Measurements from ENCODE around the gene UBE4B. TPM values are rescaled to one million over a fixed set of nuclear protein-coding genes. Genes with fewer than 3 reads are reported as not detected.

UBE4B gene
- total RNA-seq, 2 donors from 2014 or later = 62.7 to 73.3 TPM

- no peak overlapping the region for H3K4me3 ChIP-seq (ENCODE audit: low read length)
- H3K9me3 Mint-ChIP-seq = peaks cover 6% of the 10 kb centered on the region
- H3K27me3 ChIP-seq (ENCODE audit: control insufficient read depth, insufficient read depth, low read length, poor library complexity, severe bottlenecking) = no peaks in the 10 kb centered on the region
- peaks cover 2% of the 10 kb centered on the region for H3K36me3 Mint-ChIP-seq (ENCODE audit: low read depth)
- H3K36me3 ChIP-seq (ENCODE audit: control insufficient read depth, insufficient read depth, low read length) = no peaks in the 10 kb centered on the region
- no peaks in the 10 kb centered on the region for H3K4me1 Mint-ChIP-seq
- no peaks in the 10 kb centered on the region for H3K4me1 ChIP-seq (ENCODE audit: control insufficient read depth, insufficient read depth, low read length)
- no peak for DNase-seq
- H3K27ac ChIP-seq (ENCODE audit: low read depth, low read length) = no peak overlapping the region
- H3K9me3 ChIP-seq (ENCODE audit: control insufficient read depth, low read length) = no peaks in the 10 kb centered on the region
- no peak overlapping the region for H3K4me3 Mint-ChIP-seq
- H3K27me3 Mint-ChIP-seq (ENCODE audit: insufficient read depth) = no peaks in the 10 kb centered on the region
- TF ChIP-seq, protein P1, sequence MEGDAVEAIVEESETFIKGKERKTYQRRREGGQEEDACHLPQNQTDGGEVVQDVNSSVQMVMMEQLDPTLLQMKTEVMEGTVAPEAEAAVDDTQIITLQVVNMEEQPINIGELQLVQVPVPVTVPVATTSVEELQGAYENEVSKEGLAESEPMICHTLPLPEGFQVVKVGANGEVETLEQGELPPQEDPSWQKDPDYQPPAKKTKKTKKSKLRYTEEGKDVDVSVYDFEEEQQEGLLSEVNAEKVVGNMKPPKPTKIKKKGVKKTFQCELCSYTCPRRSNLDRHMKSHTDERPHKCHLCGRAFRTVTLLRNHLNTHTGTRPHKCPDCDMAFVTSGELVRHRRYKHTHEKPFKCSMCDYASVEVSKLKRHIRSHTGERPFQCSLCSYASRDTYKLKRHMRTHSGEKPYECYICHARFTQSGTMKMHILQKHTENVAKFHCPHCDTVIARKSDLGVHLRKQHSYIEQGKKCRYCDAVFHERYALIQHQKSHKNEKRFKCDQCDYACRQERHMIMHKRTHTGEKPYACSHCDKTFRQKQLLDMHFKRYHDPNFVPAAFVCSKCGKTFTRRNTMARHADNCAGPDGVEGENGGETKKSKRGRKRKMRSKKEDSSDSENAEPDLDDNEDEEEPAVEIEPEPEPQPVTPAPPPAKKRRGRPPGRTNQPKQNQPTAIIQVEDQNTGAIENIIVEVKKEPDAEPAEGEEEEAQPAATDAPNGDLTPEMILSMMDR (conservative IDR thresholded peaks at IDR 0.05) = no peak
- WGBS, 2 experiments (ENCODE audit: insufficient coverage in 1 of 2, insufficient read length in 1 of 2) = 89 to 94% methylated on average over 10 to 12 of the region's 12 CpGs
- no peak overlapping the region for H3K9ac ChIP-seq (ENCODE audit: extremely low read depth, low read length, poor library complexity, severe bottlenecking)
- H3K27ac Mint-ChIP-seq = no peak overlapping the region
Measured at GRCh38 chr1:10186331-10187025, 153.7 kb downstream of the UBE4B start.

DNA sequence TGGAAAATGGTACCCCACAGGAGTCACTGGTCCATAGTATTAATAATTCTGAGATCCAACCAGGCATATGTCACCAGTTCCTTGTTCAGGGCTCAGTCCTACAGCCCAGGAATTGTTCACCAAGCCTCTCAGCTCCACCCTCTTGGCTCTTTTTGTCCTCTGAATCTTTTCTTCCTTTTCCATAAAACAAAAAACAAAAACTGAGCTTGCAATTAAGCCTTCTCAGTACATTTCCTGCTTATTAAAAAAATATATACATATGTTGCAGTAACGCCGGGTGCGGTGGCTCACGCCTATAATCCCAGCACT lies 154.2 kb downstream of the UBE4B start:
- Mint-ChIP-seq H3K4me1 (no peaks in the 10 kb centered on the region), H3K27ac (no peak overlapping the region), H3K4me3 (no peak overlapping the region), H3K9me3 (peaks cover 6% of the 10 kb centered on the region), H3K27me3 (ENCODE audit: insufficient read depth) (no peaks in the 10 kb centered on the region), H3K36me3 (ENCODE audit: low read depth) (peaks cover 2% of the 10 kb centered on the region)
- DNase-seq = no peak
- no peak overlapping the region for H3K9ac ChIP-seq (ENCODE audit: extremely low read depth, low read length, poor library complexity, severe bottlenecking)
- 80 to 93% methylated on average over 1 to 4 of the region's 4 CpGs for WGBS, 2 experiments (ENCODE audit: insufficient coverage in 1 of 2, insufficient read length in 1 of 2)
- H3K4me1 ChIP-seq (ENCODE audit: control insufficient read depth, insufficient read depth, low read length) = no peaks in the 10 kb centered on the region
- H3K4me3 ChIP-seq (ENCODE audit: low read length) = no peak overlapping the region
- H3K27me3 ChIP-seq (ENCODE audit: control insufficient read depth, insufficient read depth, low read length, poor library complexity, severe bottlenecking) = no peaks in the 10 kb centered on the region
- no peaks in the 10 kb centered on the region for H3K36me3 ChIP-seq (ENCODE audit: control insufficient read depth, insufficient read depth, low read length)
- no peaks in the 10 kb centered on the region for H3K9me3 ChIP-seq (ENCODE audit: control insufficient read depth, low read length)
- H3K27ac ChIP-seq (ENCODE audit: low read depth, low read length) = no peak overlapping the region
- TF ChIP-seq, protein P1 (conservative IDR thresholded peaks at IDR 0.05) = no peak

GRCh38 chr1:10188133-10188650 lies 155.4 kb downstream of the UBE4B start:
- WGBS, 2 experiments (ENCODE audit: insufficient coverage in 1 of 2, insufficient read length in 1 of 2) = 100% methylated on average over 1 to 2 of the region's 2 CpGs
- Mint-ChIP-seq H3K36me3 (ENCODE audit: low read depth) (peaks cover under 1% of the 10 kb centered on the region), H3K9me3 (peaks cover 6% of the 10 kb centered on the region), H3K27ac (no peak overlapping the region), H3K4me3 (no peak overlapping the region), H3K4me1 (no peaks in the 10 kb centered on the region), H3K27me3 (ENCODE audit: insufficient read depth) (no peaks in the 10 kb centered on the region)
- no peaks in the 10 kb centered on the region for H3K36me3 ChIP-seq (ENCODE audit: control insufficient read depth, insufficient read depth, low read length)
- TF ChIP-seq, protein P1 (conservative IDR thresholded peaks at IDR 0.05) = no peak
- H3K4me3 ChIP-seq (ENCODE audit: low read length) = no peak overlapping the region
- no peak for DNase-seq
- H3K4me1 ChIP-seq (ENCODE audit: control insufficient read depth, insufficient read depth, low read length) = no peaks in the 10 kb centered on the region
- H3K27ac ChIP-seq (ENCODE audit: low read depth, low read length) = no peak overlapping the region
- no peaks in the 10 kb centered on the region for H3K27me3 ChIP-seq (ENCODE audit: control insufficient read depth, insufficient read depth, low read length, poor library complexity, severe bottlenecking)
- no peaks in the 10 kb centered on the region for H3K9me3 ChIP-seq (ENCODE audit: control insufficient read depth, low read length)
- no peak overlapping the region for H3K9ac ChIP-seq (ENCODE audit: extremely low read depth, low read length, poor library complexity, severe bottlenecking)
